ENCODE results near the gene CEMIP2. TPM values are rescaled to one million over a fixed set of nuclear protein-coding genes. Genes with fewer than 3 reads are reported as not detected.

CEMIP2 gene
- total and polyA plus RNA-seq, 10 of the 15 experiments (the other 5 are each of a cell fraction or from before 2014, with no cell fraction given) = 0.50 to 19.2 (median 1.2) TPM

DNA sequence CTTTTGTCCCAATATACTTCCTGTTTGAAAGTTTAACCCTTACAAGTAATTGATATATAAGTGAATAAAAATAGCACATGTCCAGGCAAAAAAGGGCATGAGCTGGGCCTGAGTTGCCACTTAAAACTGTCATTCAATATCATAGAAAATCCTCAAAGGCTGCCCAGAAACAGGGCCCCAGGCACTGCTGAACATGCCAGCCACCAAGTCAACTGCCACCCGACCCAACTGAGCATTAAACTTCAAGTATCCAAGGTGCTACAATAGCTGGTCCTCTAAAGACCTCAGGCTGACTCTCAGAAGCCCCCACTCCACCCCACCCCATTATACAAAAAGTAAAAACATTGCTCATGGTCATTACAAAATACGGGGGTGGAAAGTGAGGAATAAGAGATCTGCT lies 83.7 kb downstream of the CEMIP2 start:
- Histone ChIP-seq H3K9me3 (replicated peaks; ENCODE audit: control insufficient read depth, insufficient read depth, low read length) (no peaks in the 10 kb centered on the region), H3K4me2 (ENCODE audit: control insufficient read depth, insufficient read depth) (no peak overlapping the region), H4K20me1 (ENCODE audit: control insufficient read depth, insufficient read depth) (no peaks in the 10 kb centered on the region), H3K79me2 (ENCODE audit: control insufficient read depth, insufficient read depth, low read length) (no peaks in the 10 kb centered on the region), H2AFZ (ENCODE audit: control insufficient read depth, low read depth, low read length) (no peak overlapping the region), H3K4me3 (no peak overlapping the region), H3K27me3 (replicated peaks in 1 of 2; ENCODE audit: control insufficient read depth in 2 of 2, insufficient read depth in 2 of 2, low read length in 1 of 2) (no peaks in the 10 kb centered on the region), H3K4me1 (ENCODE audit: control insufficient read depth, insufficient read depth, low read length) (no peaks in the 10 kb centered on the region), H3K9ac (ENCODE audit: control insufficient read depth, insufficient read depth, low read length) (no peak overlapping the region), H3K27ac (ENCODE audit: control insufficient read depth, insufficient read depth) (no peak overlapping the region), H3K36me3 (ENCODE audit: control insufficient read depth in 2 of 2, insufficient read depth in 2 of 2, low read length in 1 of 2) (no peaks in the 10 kb centered on the region)
- DNase-seq (ENCODE audit: low read depth, low spot score) (no peak), FAIRE-seq (no peak), ATAC-seq (no peak)
- ChIA-PET RAD21 (ENCODE audit: unreplicated experiment) (interaction anchor here (1.1 to 1.2 kb wide), 2 partner anchors 57 to 521 kb away, joined by 3 to 7 read pairs; no protein-coding TSS in a partner anchor), POLR2A (interaction anchor here (1.3 to 1.4 kb wide), 2 partner anchors 37 to 82 kb away, joined by 3 to 10 read pairs; no protein-coding TSS in a partner anchor), SMC1A (ENCODE audit: uncharacterized antibody, unreplicated experiment) (interaction anchor here (0.6 to 1.9 kb wide), 8 partner anchors 9 to 366 kb away, joined by 3 to 12 read pairs (median 4); no protein-coding TSS in a partner anchor), CTCF (no interaction called here)
- intact Hi-C loops (cut with micrococcal nuclease; ENCODE audit: unreplicated experiment) = loop anchor here (5.0 to 10.0 kb wide), 2 partner anchors 60 to 83 kb away; partner anchors contain the start of gene CEMIP2
- BruUV-seq (replicated peaks) = no TSS peak
- in situ Hi-C loops (cut with MboI) = no loop called here
- TF ChIP-seq PAX5 (IDR thresholded peaks at IDR 0.05; ENCODE audit: borderline replicate concordance, low read depth, low read length) = no peak
- no peak for TF ChIP-seq MYC (IDR thresholded peaks at IDR 0.05; ENCODE audit: insufficient read depth, insufficient read length, insufficient replicate concordance, low read length, severe bottlenecking)
- TF ChIP-seq PAX8 (IDR thresholded peaks at IDR 0.05) = no peak
- WGBS (ENCODE audit: insufficient coverage, insufficient replicate concordance, low lambda C conversion rate, missing lambda C conversion rate) = 0% methylated on average over 2 of the region's 2 CpGs

DNA sequence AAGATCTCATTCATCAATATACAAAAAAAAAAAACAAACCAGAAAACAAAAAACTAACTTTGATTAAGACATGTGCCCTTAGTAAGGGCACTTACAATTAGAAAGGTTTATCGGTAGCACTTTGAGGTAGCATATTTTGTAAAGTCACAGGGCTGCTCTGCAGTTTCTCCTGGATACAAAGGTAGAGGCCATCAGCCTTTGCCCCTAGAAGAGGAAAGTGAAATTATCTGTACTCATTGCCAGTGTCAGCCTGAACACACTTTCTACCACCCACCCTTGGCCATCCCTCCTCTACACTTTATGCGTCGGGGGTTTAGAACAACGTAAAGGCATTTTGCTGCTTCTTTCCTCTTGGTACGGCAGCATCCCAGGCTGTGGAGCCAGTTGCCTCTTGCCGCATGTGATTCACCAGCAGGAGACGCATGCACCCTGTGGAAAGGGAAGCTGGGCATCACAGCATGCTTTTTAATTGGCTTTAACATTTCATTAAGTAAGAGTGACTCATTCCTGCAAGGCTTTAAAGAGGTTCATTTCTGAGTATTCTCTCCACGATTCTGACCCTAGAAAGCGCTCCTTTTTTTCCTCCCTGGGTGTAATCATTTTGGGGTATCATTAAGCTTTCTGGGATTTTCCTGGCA lies 84.6 kb downstream of the CEMIP2 start:
- no peak for FAIRE-seq
- RAD21 ChIA-PET (ENCODE audit: unreplicated experiment) = interaction anchor here (0.6 to 0.7 kb wide), 2 partner anchors 83 to 263 kb away, joined by 3 read pairs; no protein-coding TSS in a partner anchor
- TF ChIP-seq, protein P1, sequence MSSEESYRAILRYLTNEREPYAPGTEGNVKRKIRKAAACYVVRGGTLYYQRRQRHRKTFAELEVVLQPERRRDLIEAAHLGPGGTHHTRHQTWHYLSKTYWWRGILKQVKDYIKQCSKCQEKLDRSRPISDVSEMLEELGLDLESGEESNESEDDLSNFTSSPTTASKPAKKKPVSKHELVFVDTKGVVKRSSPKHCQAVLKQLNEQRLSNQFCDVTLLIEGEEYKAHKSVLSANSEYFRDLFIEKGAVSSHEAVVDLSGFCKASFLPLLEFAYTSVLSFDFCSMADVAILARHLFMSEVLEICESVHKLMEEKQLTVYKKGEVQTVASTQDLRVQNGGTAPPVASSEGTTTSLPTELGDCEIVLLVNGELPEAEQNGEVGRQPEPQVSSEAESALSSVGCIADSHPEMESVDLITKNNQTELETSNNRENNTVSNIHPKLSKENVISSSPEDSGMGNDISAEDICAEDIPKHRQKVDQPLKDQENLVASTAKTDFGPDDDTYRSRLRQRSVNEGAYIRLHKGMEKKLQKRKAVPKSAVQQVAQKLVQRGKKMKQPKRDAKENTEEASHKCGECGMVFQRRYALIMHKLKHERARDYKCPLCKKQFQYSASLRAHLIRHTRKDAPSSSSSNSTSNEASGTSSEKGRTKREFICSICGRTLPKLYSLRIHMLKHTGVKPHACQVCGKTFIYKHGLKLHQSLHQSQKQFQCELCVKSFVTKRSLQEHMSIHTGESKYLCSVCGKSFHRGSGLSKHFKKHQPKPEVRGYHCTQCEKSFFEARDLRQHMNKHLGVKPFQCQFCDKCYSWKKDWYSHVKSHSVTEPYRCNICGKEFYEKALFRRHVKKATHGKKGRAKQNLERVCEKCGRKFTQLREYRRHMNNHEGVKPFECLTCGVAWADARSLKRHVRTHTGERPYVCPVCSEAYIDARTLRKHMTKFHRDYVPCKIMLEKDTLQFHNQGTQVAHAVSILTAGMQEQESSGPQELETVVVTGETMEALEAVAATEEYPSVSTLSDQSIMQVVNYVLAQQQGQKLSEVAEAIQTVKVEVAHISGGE (CRISPR knock-in tag; IDR thresholded peaks at IDR 0.05) = no peak
- no peak for TF ChIP-seq SMAD5 (IDR thresholded peaks at IDR 0.05; ENCODE audit: low read depth)
- no peak for TF ChIP-seq RCOR1 (conservative IDR thresholded peaks at IDR 0.05; ENCODE audit: low read depth, low read length)
- TF ChIP-seq EP300 (IDR thresholded peaks at IDR 0.05; ENCODE audit: borderline replicate concordance in 1 of 2, control insufficient read depth in 1 of 2, low read depth in 2 of 2, low read length in 2 of 2) = no peak
- TF ChIP-seq, protein P2, sequence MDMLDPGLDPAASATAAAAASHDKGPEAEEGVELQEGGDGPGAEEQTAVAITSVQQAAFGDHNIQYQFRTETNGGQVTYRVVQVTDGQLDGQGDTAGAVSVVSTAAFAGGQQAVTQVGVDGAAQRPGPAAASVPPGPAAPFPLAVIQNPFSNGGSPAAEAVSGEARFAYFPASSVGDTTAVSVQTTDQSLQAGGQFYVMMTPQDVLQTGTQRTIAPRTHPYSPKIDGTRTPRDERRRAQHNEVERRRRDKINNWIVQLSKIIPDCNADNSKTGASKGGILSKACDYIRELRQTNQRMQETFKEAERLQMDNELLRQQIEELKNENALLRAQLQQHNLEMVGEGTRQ (IDR thresholded peaks at IDR 0.05; ENCODE audit: borderline replicate concordance, low read depth, low read length) = no peak
- TF ChIP-seq RELA (IDR thresholded peaks at IDR 0.05; ENCODE audit: borderline replicate concordance, partially characterized antibody) = no peak

More for the DNA sequence above, 84.6 kb downstream of the CEMIP2 start:
- Histone ChIP-seq H3K4me2 (ENCODE audit: control insufficient read depth, insufficient read depth) (no peak overlapping the region), H3K9me3 (replicated peaks; ENCODE audit: control insufficient read depth, insufficient read depth, low read length) (no peaks in the 10 kb centered on the region), H3K79me2 (ENCODE audit: control insufficient read depth, insufficient read depth, low read length) (no peaks in the 10 kb centered on the region), H3K27ac (ENCODE audit: control insufficient read depth, insufficient read depth) (no peak overlapping the region), H2AFZ (ENCODE audit: control insufficient read depth, low read depth, low read length) (no peak overlapping the region), H4K20me1 (ENCODE audit: control insufficient read depth, insufficient read depth) (no peaks in the 10 kb centered on the region), H3K36me3 (ENCODE audit: control insufficient read depth in 2 of 2, insufficient read depth in 2 of 2, low read length in 1 of 2) (no peaks in the 10 kb centered on the region), H3K4me3 (no peak overlapping the region), H3K27me3 (replicated peaks in 1 of 2; ENCODE audit: control insufficient read depth in 2 of 2, insufficient read depth in 2 of 2, low read length in 1 of 2) (no peaks in the 10 kb centered on the region), H3K4me1 (ENCODE audit: control insufficient read depth, insufficient read depth, low read length) (no peaks in the 10 kb centered on the region), H3K9ac (ENCODE audit: control insufficient read depth, insufficient read depth, low read length) (no peak overlapping the region)
- ChIA-PET POLR2A (no interaction called here), CTCF (interaction anchor here (0.6 kb wide), 1 partner anchor 58 kb away, joined by 3 read pairs; no protein-coding TSS in a partner anchor), SMC1A (ENCODE audit: uncharacterized antibody, unreplicated experiment) (interaction anchor here (0.9 to 1.6 kb wide), 3 partner anchors 44 to 100 kb away, joined by 3 to 4 read pairs (median 3); no protein-coding TSS in a partner anchor)
- no TSS peak for BruUV-seq (replicated peaks)
- ATAC-seq (no peak), DNase-seq (ENCODE audit: low read depth, low spot score) (no peak)
- in situ Hi-C loops (cut with MboI) (no loop called here), intact Hi-C loops (cut with micrococcal nuclease; ENCODE audit: unreplicated experiment) (loop anchor here (5.0 to 10.0 kb wide), 2 partner anchors 59 to 84 kb away; partner anchors contain the start of gene CEMIP2)
- 67% methylated on average over 9 of the region's 9 CpGs for WGBS (ENCODE audit: insufficient coverage, insufficient replicate concordance, low lambda C conversion rate, missing lambda C conversion rate)

All from GM12878 (cell line).